ENCODE results near the gene ZBTB18.

ZBTB18 gene

GRCh38 chr1:244092293-244092963, 41.3 kb downstream of the ZBTB18 start:
- DNase-seq = no peak

DNA sequence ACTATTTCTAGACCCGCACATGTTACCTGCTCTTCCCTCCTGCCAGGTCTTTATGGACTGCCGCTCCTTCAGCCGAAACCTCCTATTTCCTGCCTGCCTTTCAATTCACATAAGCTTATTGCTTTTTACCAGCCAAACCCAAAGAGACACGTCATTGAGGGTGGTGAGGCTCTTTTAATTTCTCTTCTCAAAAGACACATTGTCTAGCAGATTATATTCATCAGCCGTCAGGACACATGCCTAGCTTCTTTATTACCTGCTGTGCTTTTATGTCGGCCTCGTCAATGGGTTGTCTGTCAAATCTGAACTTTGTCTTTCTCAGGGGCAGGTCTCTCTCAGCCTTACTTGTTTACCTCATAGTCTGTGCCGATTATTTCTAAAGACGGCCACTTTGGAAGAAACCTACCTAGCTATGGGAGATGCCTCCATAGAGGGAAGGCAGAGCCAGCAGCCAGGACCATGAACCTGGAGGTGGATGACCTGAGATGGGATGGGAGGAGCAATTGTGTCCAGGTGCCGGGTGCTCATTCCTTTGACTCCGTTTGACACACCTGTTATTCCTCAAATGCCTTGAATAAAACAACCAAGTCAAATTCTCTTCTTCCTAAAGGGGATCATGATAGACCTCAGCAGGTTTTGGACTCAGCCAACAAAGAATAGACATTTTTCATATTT, 42.0 kb downstream of the ZBTB18 start:
- DNase-seq = no peak

DNA sequence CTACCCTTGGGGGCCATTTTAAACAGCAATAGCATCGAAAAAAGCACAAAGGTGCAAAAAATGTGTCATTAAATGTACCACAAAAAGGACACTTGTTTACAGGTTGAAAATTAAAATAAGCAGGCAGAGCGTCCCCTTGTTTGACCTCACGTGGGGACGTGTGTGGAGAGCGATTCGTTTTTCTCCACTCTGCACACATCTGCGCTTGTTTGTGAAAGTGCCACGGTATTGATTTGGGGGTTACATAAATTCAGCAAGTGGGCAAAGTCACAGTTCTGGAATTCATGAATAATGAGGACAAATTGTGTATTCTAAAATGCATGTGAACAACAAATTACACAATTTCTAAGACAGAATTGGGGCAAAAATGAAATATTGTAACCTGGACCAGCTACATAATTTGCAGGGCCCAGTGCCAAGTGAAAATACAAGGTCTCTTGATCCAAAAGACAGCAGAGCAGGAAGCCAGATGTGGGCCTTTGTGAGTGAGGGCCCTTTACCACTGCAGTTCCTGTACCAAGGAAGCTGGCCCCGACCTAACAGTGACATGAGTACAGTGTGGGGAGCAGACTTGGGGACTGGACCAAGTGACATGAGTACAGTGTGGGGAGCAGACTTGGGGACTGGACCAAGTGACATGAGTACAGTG, 43.9 kb downstream of the ZBTB18 start:
- no peak for DNase-seq

DNA sequence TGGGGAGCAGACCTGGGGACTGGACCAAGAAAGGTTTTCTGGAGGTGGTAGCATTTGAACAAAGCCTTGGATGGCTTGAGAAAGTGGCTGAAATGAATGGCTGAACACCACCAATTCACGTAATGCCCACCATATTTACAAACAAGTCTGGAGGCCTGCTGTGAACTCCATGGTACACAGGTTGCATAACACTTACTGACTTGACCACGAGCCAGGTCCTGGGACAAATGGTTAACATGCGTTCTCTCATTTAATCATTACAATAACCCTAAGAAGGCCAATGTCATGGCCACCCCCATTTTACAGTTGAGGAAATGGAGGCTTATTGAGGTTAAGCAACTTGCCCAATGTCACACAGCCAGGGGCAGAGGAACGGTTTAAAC, 44.4 kb downstream of the ZBTB18 start:
- no peak for DNase-seq

DNA sequence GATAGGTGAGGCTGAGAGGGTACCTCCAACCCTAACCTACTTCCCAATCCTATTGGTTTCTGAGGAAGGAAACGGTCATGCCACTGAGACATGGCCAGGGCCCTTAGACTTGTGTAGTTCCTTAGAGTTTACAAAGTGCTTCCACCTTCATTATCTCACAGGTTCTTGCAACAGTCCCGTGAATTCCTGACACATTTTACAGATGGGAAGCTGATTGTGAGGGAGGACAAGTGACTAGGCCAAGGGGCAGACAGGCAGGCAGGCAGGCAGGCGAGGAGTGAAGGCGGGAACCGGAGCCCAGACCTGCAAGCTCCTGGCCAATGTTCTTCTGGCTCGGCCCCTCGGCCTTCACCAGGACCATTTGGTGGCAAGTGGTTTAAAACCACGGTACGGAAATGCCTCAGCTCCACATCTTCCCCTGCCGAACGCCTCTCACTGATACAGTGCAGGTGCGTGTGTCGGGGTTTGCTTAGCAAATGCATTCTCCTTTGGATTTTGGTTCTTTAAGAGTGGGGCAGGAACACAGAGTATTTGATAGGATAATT, 45.1 kb downstream of the ZBTB18 start:
- no peak for DNase-seq

DNA sequence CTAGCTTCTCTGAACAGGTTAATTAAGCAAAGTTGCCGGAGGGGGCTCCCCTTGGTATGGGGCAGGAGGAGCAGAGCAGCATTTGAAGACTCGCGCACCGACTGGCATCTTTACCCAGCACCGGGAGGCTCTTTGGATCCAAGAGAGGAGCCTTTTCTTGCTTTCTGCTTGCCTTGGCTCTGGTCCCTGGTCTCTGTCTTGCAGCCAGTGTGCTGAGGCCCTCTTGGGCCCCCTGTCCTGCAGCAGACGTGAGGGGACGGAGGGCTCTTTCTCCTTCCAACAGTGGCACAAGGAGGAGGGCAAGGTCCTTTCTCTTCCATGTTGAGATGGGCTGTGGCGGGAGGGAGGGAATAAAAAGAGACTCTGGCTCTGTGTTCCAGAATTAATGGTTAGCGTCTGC, 45.6 kb downstream of the ZBTB18 start:
- no peak for DNase-seq

DNA sequence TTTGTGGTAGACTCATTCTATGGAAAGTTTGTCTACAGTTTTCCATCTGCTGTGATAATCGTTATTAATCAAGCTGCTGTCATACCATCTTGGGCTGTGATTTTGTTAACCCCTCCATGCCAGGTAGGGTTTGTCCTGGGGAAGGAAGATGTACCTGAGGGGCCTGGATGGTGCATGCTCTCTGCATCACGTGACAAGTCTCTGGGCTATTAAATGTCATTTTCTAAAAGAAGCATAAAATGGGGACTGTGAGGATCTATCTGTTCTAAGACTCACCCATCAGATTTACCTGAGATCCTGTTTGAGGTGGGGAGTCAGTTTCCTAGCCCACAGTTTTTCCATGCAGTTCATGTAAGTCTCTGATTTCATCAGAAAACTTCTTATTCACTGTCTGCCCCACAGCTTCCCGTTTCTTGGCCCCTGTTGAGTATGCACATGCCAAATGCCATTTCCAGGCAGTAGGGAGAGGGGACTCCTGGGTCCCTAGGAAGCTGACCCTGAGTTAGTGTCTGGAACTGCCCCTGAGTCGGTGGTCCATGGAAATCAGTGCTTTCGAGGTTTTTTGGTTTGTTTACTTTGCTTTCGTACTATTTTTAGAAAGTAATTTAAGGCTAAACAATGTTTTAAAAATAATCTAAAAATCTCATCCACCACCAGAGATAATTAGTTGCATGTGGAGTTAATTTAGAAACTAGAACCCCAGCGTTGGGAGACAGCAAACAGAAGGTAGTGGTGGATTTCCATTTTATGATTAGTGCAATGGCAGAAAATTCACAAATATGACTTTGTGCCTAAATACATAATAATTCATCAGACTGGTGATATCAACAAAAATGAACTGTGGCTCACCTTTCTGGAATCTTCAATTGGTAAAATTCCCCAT, 46.7 kb downstream of the ZBTB18 start:
- no peak for DNase-seq

- no peak for DNase-seq
Measured at GRCh38 chr1:244099258-244099930, 48.3 kb downstream of the ZBTB18 start.

DNA sequence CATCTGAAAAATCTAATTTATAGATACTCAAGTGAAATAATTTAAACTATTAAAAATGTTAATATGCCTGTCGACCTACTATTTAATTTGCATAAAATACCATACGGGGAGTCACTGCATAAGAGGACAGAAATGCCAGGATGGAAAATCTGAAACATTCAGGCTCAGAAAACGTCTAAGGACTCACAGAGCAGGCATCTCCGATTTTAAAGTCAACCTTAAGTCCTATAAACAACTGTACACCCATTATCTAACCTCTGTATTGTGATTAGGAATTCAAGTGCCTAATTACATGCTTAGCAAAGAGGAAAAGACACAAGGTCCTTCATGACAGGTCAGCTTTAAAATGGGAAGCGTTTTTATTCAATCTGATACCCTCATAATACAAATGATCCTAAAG, 49.2 kb downstream of the ZBTB18 start:
- DNase-seq = no peak

GRCh38 chr1:244100704-244101453, 49.8 kb downstream of the ZBTB18 start:
- DNase-seq = no peak

- DNase-seq = no peak
Measured at GRCh38 chr1:244102046-244102445, 51.0 kb downstream of the ZBTB18 start.

- DNase-seq = no peak
Measured at GRCh38 chr1:244102468-244102867, 51.4 kb downstream of the ZBTB18 start.

GRCh38 chr1:244104309-244105060, 53.4 kb downstream of the ZBTB18 start:
- no peak for DNase-seq

- DNase-seq = no peak
Measured at GRCh38 chr1:244106176-244106575, 55.1 kb downstream of the ZBTB18 start.

Data from 8988T (cell line).